ENCODE measurements around the gene CCDC136. TPM values are rescaled to one million over a fixed set of nuclear protein-coding genes. Genes with fewer than 3 reads are reported as not detected.

Gene CCDC136
- total RNA-seq, 1 donor from 2014 or later: 0.26 TPM

GRCh38 chr7:128781126-128781525 is 10.6 kb upstream of the CCDC136 start:
- Histone ChIP-seq H3K4me3 (ENCODE audit: low read depth, low read length) (no peak overlapping the region), H3K36me3 (ENCODE audit: control insufficient read depth, insufficient read depth, low read length) (no peaks in the 10 kb centered on the region), H3K27me3 (ENCODE audit: control insufficient read depth, insufficient read depth, low read length) (no peaks in the 10 kb centered on the region)
- DNase-seq (ENCODE audit: low read depth) (no peak), FAIRE-seq (no peak)
- no peak for TF ChIP-seq CTCF (IDR thresholded peaks at IDR 0.05; ENCODE audit: insufficient read depth, low read length, severe bottlenecking)

- Histone ChIP-seq H3K36me3 (ENCODE audit: control insufficient read depth, insufficient read depth, low read length) (no peaks in the 10 kb centered on the region), H3K27me3 (ENCODE audit: control insufficient read depth, insufficient read depth, low read length) (no peaks in the 10 kb centered on the region), H3K4me3 (ENCODE audit: low read depth, low read length) (no peak overlapping the region)
- no peak for DNase-seq (ENCODE audit: low read depth)
- FAIRE-seq: peak; percentile 52
- TF ChIP-seq CTCF (IDR thresholded peaks at IDR 0.05; ENCODE audit: insufficient read depth, low read length, severe bottlenecking): no peak
These were observed 9.9 kb upstream of the CCDC136 start for GRCh38 chr7:128781851-128782250.

- no peak overlapping the region for H3K4me3 ChIP-seq (ENCODE audit: low read depth, low read length)
- peak; percentile 44 for DNase-seq (ENCODE audit: low read depth)
- FAIRE-seq: no peak
- H3K36me3 ChIP-seq (ENCODE audit: control insufficient read depth, insufficient read depth, low read length): no peaks in the 10 kb centered on the region
- H3K27me3 ChIP-seq (ENCODE audit: control insufficient read depth, insufficient read depth, low read length): no peaks in the 10 kb centered on the region
- no peak for TF ChIP-seq CTCF (IDR thresholded peaks at IDR 0.05; ENCODE audit: insufficient read depth, low read length, severe bottlenecking)
These were observed 8.5 kb upstream of the CCDC136 start for GRCh38 chr7:128783143-128783861.

GRCh38 chr7:128785738-128786137 is 6.0 kb upstream of the CCDC136 start:
- no peak overlapping the region for H3K4me3 ChIP-seq (ENCODE audit: low read depth, low read length)
- no peaks in the 10 kb centered on the region for H3K27me3 ChIP-seq (ENCODE audit: control insufficient read depth, insufficient read depth, low read length)
- FAIRE-seq: no peak
- H3K36me3 ChIP-seq (ENCODE audit: control insufficient read depth, insufficient read depth, low read length): no peaks in the 10 kb centered on the region
- DNase-seq (ENCODE audit: low read depth): no peak
- TF ChIP-seq CTCF (IDR thresholded peaks at IDR 0.05; ENCODE audit: insufficient read depth, low read length, severe bottlenecking): no peak

- TF ChIP-seq CTCF (IDR thresholded peaks at IDR 0.05; ENCODE audit: insufficient read depth, low read length, severe bottlenecking): no peak
- H3K4me3 ChIP-seq (ENCODE audit: low read depth, low read length): no peak overlapping the region
- H3K27me3 ChIP-seq (ENCODE audit: control insufficient read depth, insufficient read depth, low read length): no peaks in the 10 kb centered on the region
- FAIRE-seq (no peak), DNase-seq (ENCODE audit: low read depth) (no peak)
- no peaks in the 10 kb centered on the region for H3K36me3 ChIP-seq (ENCODE audit: control insufficient read depth, insufficient read depth, low read length)
These were observed 3.0 kb upstream of the CCDC136 start for GRCh38 chr7:128788446-128789412.
